HG02610 (cell line): ENCODE measurements around the gene EML6.
A peak's percentile ranks its signal among the peaks of the same experiment; 100 is the strongest.

Experiments used
- ATAC-seq: cut with Tn5 transposase; IDR thresholded peaks from one replicate; pipeline ENCODE4 v1.9.1; 2021; ENCODE audit warnings: mild to moderate bottlenecking, moderate library complexity; ENCODE audit not compliant: unreplicated experiment

EML6 gene

GRCh38 chr2:54789878-54790277, 66.4 kb downstream of the EML6 start:
- ATAC-seq = no peak

- no peak for ATAC-seq
Observed at GRCh38 chr2:54791831-54792230, 68.4 kb downstream of the EML6 start.

GRCh38 chr2:54797307-54797706, 73.8 kb downstream of the EML6 start:
- ATAC-seq = no peak

GRCh38 chr2:54801352-54801751, 77.9 kb downstream of the EML6 start:
- ATAC-seq = no peak

DNA sequence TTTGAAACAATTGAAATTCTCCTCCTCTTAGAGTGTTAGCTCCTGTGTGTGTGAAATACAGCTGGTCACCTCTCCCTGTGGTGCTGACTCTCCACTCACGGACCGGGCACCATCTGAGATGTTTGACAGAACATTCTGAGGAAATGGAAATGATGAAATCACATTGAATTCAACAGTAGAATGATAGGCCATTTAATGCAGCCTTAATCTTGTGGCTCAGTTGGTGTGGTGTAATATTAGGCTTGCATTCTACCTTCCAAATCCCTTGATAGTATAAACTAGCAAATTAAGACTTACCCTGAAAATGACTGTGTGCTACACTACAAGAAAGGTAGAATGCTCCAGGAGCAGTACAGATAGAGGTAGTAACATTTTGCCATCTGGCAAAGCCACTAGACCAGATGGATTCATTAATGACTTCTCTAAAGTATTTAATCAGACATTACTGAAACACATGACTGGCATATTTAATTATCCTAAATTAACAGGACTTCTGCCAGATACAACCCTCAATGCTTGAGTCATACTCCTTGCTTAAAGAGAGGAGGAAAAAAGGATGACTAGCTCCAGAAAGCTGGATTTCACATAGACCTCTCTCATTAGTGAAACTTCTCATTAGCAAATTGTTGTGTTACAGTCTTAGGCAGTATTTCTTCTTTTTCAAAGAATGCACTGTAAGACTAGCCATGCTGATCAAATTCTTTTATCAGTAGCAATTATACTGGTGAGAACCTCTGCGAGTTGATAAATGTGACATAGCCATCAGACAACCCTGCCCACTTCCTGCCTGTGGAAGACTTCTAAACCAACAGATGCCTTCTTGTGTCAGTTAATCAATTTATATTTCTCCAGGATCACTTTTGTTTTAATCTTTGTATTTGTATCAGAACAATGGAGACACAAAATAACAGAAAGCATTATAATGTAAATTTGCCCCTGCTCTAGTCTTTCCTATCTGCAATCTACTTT, 80.6 kb downstream of the EML6 start:
- ATAC-seq = no peak

GRCh38 chr2:54805255-54805654, 81.8 kb downstream of the EML6 start:
- ATAC-seq = no peak

DNA sequence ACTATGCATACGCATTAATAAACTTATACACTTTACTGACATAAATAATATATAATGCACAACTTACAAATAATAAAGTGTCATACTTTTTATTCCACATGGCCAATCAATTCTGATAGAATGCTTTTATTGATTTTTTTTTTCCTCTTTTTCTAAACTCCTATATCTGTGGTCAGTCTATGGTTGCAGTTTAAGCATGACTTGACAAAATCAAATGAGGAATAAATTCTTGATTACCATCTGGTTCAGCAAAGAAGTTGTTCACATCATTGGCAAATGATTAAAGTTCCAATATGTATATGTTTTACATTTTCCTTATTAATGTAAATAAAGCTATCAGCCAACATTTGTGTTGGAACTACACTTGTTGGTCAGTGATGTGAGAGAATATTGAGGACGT, 83.5 kb downstream of the EML6 start:
- no peak for ATAC-seq

GRCh38 chr2:54808661-54809060, 85.2 kb downstream of the EML6 start:
- no peak for ATAC-seq

GRCh38 chr2:54809819-54810218, 86.4 kb downstream of the EML6 start:
- ATAC-seq = no peak

DNA sequence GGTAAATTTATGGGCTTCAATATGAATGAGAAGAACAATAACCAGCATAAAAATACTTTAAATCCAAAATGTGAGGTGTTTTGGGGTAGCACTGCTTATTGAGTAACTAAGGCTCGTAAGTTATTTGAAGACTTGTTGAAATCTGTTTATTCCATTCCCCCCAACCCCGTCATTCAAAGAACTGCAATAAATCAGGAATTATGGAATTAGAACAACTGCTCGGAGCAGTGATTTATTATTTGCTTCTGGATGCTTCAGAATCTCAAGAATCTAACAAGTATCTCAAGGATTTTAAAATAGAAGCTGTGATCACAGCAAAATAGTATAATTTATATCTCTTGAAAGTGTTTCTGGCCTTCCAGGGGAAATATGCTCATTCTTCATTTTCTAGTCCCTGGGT, 86.8 kb downstream of the EML6 start:
- no peak for ATAC-seq

DNA sequence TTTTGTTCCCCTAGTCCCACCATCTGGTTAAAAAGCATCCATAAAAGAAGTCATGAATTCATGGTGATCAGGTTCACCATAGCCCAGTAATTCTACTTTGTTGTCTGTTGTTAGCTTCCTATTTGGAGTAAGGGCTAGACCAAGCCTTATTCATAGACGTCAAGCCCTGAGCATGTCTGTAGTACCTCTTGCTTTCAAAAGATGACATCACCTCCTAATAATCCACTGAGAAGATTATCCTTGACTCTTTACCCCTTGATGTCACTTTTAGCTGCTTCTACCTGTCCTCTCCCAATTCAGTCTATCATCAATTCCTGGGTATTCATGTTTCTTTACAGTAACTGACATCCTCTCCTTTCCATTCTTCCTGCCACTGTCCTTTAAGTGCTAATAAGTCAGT, 90.1 kb downstream of the EML6 start:
- no peak for ATAC-seq

- no peak for ATAC-seq
Observed at GRCh38 chr2:54814389-54815147, 91.1 kb downstream of the EML6 start.

GRCh38 chr2:54815148-54815539, 91.7 kb downstream of the EML6 start:
- ATAC-seq = no peak

DNA sequence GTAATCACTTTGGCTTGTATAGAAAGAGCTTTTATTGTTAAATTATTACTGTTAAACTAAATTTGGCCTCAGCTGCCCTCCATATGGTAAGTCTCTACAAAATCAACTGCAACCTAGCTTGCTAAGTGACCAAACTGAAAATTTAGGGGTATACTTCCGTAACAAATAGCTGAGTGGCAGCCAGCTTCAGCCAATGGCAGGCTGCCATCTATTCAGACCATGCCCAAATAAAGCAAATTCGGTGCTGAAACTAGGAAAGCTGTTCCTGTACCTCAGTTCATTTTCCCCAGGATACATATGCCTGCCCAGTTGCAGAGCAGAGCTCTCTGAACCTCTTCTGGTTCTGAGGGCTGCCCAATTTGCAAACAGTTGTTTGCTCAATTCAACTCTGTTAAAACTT, 94.8 kb downstream of the EML6 start:
- no peak for ATAC-seq

DNA sequence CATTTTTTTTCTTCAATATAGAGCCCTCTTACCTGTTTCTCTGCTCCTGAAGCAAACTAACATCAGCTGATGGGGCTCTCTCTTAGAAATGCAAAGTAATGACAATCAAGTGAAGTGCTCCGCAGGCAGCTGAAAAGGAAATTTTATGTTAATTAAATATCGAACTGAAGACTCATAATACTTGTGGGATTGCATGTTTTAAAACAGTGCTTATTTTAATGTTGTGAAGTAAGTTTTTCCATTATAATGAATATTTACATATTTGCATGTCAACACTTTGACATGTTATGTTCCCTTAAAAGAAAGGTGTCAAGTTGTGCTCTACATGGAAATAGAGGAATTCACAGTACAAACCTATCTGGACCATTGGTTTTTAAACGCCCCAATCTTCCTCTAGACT, 97.1 kb downstream of the EML6 start:
- no peak for ATAC-seq

DNA sequence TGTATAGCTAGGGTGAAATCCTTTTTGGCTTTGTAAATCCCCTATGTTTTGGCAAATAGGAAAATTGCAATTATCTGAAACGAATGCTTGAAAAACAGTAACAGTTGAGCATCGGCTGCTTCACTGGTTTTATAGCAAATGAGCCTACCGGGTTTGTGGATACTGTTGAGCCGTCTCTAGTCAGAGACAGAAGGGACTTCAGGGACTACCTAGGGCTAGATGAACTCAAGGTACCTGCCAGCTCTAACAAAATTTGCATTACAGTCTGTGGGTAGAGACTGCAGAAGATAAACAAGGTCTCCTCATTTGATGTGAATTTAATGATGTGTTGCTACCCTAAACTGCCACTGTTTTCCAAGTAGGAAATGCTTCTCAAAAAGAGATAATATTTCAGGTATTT, 101.1 kb downstream of the EML6 start:
- no peak for ATAC-seq

DNA sequence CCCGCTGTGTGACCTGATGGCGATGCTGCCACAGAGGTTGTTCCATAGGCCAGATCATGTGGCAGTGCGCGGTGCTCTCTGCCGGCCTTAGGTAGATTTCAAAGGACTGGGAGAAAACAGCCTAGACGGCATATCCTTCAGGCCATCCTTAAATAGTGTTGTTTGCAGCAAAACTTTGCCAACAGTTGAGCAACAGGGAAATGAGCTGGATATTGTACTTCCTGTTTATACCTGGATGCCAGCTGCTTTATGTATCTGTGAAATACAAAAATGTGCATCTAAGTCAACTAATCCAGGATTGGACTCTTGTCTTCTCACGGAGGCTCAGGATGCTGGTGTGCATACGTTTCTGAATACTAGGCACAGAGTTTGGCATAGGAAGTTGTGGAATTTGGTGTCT, 107.1 kb downstream of the EML6 start:
- no peak for ATAC-seq

DNA sequence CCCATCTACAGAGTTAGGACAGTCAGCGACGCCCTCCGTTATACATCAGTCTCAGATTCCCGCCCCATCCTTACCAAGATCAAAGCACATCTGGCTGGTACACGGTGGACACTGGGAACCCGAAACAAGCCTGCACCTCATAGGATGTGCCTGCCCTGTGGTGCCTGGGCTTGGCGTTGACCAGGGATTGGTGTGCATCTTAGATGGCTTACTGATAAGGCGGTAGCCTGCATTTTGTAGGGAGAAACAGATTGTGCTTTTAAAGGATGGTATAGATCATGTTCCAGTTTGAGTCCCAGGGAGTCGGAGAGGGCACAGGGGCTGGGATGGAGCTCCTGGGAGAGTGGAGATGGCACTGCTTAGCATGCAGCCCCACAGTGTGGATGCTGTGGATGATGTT, 108.0 kb downstream of the EML6 start:
- no peak for ATAC-seq

GRCh38 chr2:54834721-54835120, 111.3 kb downstream of the EML6 start:
- ATAC-seq = no peak

DNA sequence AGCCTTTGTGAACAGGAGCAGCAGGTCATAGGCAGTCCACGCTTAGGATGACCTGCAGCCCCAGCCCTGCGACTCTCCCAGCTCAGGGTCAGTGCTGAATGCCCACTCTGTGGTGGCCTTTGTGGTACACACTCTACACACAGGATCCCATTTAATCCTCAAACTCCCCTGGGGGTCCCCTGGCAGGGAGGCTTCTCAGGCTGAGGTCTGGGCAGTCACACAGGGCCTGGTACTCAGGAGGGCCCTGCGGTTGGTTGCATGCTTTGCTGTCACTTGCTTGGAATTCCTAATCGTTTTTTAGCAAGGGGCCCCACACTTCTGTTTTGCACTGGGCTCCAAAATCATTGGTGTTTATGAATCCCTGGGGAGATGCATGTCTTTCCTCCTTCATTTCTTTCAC, 113.0 kb downstream of the EML6 start:
- ATAC-seq = no peak

DNA sequence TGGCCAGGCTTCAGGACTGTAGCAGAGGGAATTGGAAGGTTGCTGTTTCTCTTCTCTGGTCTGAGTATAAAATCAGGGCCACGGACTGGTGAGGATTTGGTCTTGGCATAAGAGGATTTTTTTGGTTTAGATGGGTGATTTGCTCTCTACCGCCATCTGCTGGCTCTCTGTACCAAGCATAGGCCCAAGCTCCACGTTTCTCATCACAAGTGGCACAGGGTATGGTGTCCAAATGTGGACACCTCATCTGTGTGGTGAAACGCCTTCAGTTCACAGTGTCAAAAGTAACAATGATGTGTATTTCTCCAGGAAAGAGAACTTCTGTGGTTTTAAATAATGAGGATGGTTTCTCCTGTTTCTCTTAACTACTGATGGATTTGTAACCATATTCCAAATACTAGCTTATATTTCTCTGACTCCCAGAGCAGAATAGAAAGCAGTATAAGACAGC, 115.1 kb downstream of the EML6 start:
- ATAC-seq = peak; percentile 67
